ENCODE results near the gene DLGAP1.

- TF ChIP-seq CTCF (IDR thresholded peaks at IDR 0.05) (no peak), ZFX (IDR thresholded peaks at IDR 0.05; ENCODE audit: borderline replicate concordance) (no peak)
Measured at GRCh38 chr18:4207383-4207985, 247.6 kb downstream of the DLGAP1 start.
